ENCODE data around the gene CATSPERB. TPM values are rescaled to one million over a fixed set of nuclear protein-coding genes. Genes with fewer than 3 reads are reported as not detected.
A peak's percentile ranks its signal among the peaks of the same experiment; 100 is the strongest.

CATSPERB gene
- total RNA-seq, 4 donors from 2014 or later: 1.8 to 12.1 (median 3.4) TPM

GRCh38 chr14:91770185-91770584 is 38.3 kb upstream of the CATSPERB start:
- Histone ChIP-seq H3K27me3 (no peaks in the 10 kb centered on the region), H3K27ac (no peak overlapping the region), H3K4me3 (replicated peaks in 1 of 3) (no peak overlapping the region), H3K4me1 (no peaks in the 10 kb centered on the region), H3K36me3 (no peaks in the 10 kb centered on the region), H3K9me3 (no peaks in the 10 kb centered on the region)
- 72 to 86% methylated on average over 2 of the region's 2 CpGs for WGBS, 2 donors
- intact Hi-C loops (cut with DNase I): no loop called here
- TF ChIP-seq POLR2A (IDR thresholded peaks at IDR 0.05) (no peak), CTCF (IDR thresholded peaks at IDR 0.05) (no peak)
- DNase-seq: no peak

- H3K4me3 ChIP-seq (replicated peaks in 1 of 3): no peak overlapping the region
- TF ChIP-seq CTCF (IDR thresholded peaks at IDR 0.05) (no peak), POLR2A (IDR thresholded peaks at IDR 0.05) (no peak)
- H3K36me3 ChIP-seq: no peaks in the 10 kb centered on the region
- peaks cover 26% of the 10 kb centered on the region in 2 donors for H3K4me1 ChIP-seq
- intact Hi-C loops (cut with DNase I): no loop called here
- no peak for DNase-seq
- no peaks in the 10 kb centered on the region for H3K27me3 ChIP-seq
- H3K27ac ChIP-seq: peak overlapping the region in 2 of 3 donors; percentile 19 to 21
- H3K9me3 ChIP-seq: no peaks in the 10 kb centered on the region
- WGBS, 2 donors: 33 to 41% methylated on average over 4 of the region's 4 CpGs
Observed at GRCh38 chr14:91755570-91756295, 23.8 kb upstream of the CATSPERB start.

GRCh38 chr14:91754819-91755218 is 22.9 kb upstream of the CATSPERB start:
- Histone ChIP-seq H3K36me3 (no peaks in the 10 kb centered on the region), H3K9me3 (no peaks in the 10 kb centered on the region), H3K4me1 (peaks cover 26% of the 10 kb centered on the region in 2 donors), H3K27ac (peak overlapping the region in 1 of 3 donors; percentile 19), H3K4me3 (replicated peaks in 1 of 3) (no peak overlapping the region), H3K27me3 (no peaks in the 10 kb centered on the region)
- 13 to 23% methylated on average over 1 of the region's 1 CpG for WGBS, 2 donors
- intact Hi-C loops (cut with DNase I): no loop called here
- DNase-seq: no peak
- TF ChIP-seq CTCF (IDR thresholded peaks at IDR 0.05) (no peak), POLR2A (IDR thresholded peaks at IDR 0.05) (no peak)

- WGBS, 2 donors: 73 to 83% methylated on average over 1 of the region's 1 CpG
- no peak overlapping the region for H3K27ac ChIP-seq
- intact Hi-C loops (cut with DNase I): no loop called here
Observed at GRCh38 chr14:91754185-91754584, 22.3 kb upstream of the CATSPERB start.

More at GRCh38 chr14:91754185-91754584, 22.3 kb upstream of the CATSPERB start:
- Histone ChIP-seq H3K36me3 (no peaks in the 10 kb centered on the region), H3K9me3 (no peaks in the 10 kb centered on the region), H3K27me3 (no peaks in the 10 kb centered on the region), H3K4me1 (peaks cover 26% of the 10 kb centered on the region in 2 donors), H3K4me3 (replicated peaks in 1 of 3) (no peak overlapping the region)
- no peak for DNase-seq
- TF ChIP-seq POLR2A (IDR thresholded peaks at IDR 0.05) (no peak), CTCF (IDR thresholded peaks at IDR 0.05) (no peak)

All from thyroid gland (tissue), 4 donors.